Stimulated activated CD4-positive, alpha-beta T cell treated with anti-CD3 and anti-CD28 coated beads, Interleukin-2, amount 100 ng/mL, for 48 hours (primary cell): ENCODE results near the gene HTATSF1.

Experiments
- DNase-seq, 2 donors: peaks; one replicate each; pipeline ENCODE4 v3.0.0-alpha.2; 2020

Gene HTATSF1

GRCh38 chrX:136497556-136498052, at the start of gene HTATSF1:
HTATSF1 (plus strand) TSS chrX:136497592; CDS start chrX:136497685, 93 bp downstream.
- DNase-seq: no peak

- DNase-seq: no peak
These were observed 49.4 kb upstream of the HTATSF1 start for GRCh38 chrX:136447968-136448367.

GRCh38 chrX:136450050-136450830, 47.2 kb upstream of the HTATSF1 start:
- no peak for DNase-seq

- no peak for DNase-seq
These were observed 44.8 kb upstream of the HTATSF1 start for GRCh38 chrX:136452614-136453013.

GRCh38 chrX:136453114-136453513, 44.3 kb upstream of the HTATSF1 start:
- no peak for DNase-seq

- DNase-seq: no peak
These were observed 43.6 kb upstream of the HTATSF1 start for GRCh38 chrX:136453771-136454170.

GRCh38 chrX:136456133-136456532, 41.3 kb upstream of the HTATSF1 start:
- no peak for DNase-seq

- no peak for DNase-seq
These were observed 40.0 kb upstream of the HTATSF1 start for GRCh38 chrX:136457303-136457917.

- DNase-seq: no peak
These were observed 32.8 kb upstream of the HTATSF1 start for GRCh38 chrX:136464589-136464988.

GRCh38 chrX:136467303-136467702, 30.1 kb upstream of the HTATSF1 start:
- DNase-seq: no peak

- DNase-seq: no peak
These were observed 28.8 kb upstream of the HTATSF1 start for GRCh38 chrX:136468391-136469103.

GRCh38 chrX:136473663-136474062, 23.7 kb upstream of the HTATSF1 start:
- no peak for DNase-seq

GRCh38 chrX:136475236-136475635, 22.2 kb upstream of the HTATSF1 start:
- DNase-seq: no peak

GRCh38 chrX:136476501-136476900, 20.9 kb upstream of the HTATSF1 start:
- DNase-seq: no peak

- DNase-seq: no peak
These were observed 20.4 kb upstream of the HTATSF1 start for GRCh38 chrX:136477026-136477425.

GRCh38 chrX:136480383-136480782, 17.0 kb upstream of the HTATSF1 start:
- no peak for DNase-seq

GRCh38 chrX:136487647-136488046, 9.7 kb upstream of the HTATSF1 start, which contains the start of gene BRS3:
BRS3 (plus strand) TSS chrX:136487947; CDS start chrX:136488115, 168 bp downstream.
- no peak for DNase-seq

GRCh38 chrX:136488706-136489105, 8.7 kb upstream of the HTATSF1 start:
- DNase-seq: no peak

- DNase-seq: no peak
These were observed 5.6 kb upstream of the HTATSF1 start for GRCh38 chrX:136491832-136492231.

GRCh38 chrX:136493011-136493410, 4.4 kb upstream of the HTATSF1 start:
- DNase-seq: no peak

- DNase-seq: no peak
These were observed 2.3 kb upstream of the HTATSF1 start for GRCh38 chrX:136495043-136495442.

GRCh38 chrX:136496186-136496763, 1.1 kb upstream of the HTATSF1 start:
- no peak for DNase-seq
